ENCODE measurements around the gene GALNT9. TPM values are rescaled to one million over a fixed set of nuclear protein-coding genes. Genes with fewer than 3 reads are reported as not detected.
"Not testable (repeated sequence)": the region's sequence is repeated elsewhere in the genome, so short reads cannot be mapped to it uniquely, and the experiment has no call there.

The GALNT9 gene
- total RNA-seq, 1 donor from 2014 or later = 1.6 TPM

DNA sequence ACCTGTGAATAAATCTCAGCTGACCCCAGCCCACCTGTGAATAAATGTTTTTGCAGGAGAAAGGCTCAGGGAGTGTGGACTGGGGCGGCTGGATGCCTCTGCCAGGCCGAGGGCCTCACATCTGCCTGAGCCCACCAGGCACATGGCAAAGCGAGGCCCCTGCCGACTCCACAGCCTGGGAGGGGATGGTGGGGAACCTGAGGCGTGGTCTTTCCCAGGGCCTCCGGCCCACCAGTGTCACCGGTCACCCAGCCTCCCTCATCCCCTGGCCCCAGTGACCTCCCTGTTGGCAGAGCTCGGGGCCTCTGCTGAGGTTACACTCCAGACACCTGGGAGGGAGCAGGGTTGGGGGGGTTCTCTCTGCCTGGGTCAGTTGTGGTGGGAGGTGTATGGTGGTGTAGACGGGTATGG, 177.0 kb downstream of the GALNT9 start:
- Mint-ChIP-seq H3K27ac (no peak overlapping the region), H3K9me3 (no peaks in the 10 kb centered on the region), H3K4me3 (no peak overlapping the region), H3K27me3 (no peaks in the 10 kb centered on the region), H3K4me1 (ENCODE audit: unreplicated experiment) (no peaks in the 10 kb centered on the region), H3K36me3 (no peaks in the 10 kb centered on the region)
- DNase-seq (ENCODE audit: extremely low spot score, unreplicated experiment) = no peak
- TF ChIP-seq, protein P1, sequence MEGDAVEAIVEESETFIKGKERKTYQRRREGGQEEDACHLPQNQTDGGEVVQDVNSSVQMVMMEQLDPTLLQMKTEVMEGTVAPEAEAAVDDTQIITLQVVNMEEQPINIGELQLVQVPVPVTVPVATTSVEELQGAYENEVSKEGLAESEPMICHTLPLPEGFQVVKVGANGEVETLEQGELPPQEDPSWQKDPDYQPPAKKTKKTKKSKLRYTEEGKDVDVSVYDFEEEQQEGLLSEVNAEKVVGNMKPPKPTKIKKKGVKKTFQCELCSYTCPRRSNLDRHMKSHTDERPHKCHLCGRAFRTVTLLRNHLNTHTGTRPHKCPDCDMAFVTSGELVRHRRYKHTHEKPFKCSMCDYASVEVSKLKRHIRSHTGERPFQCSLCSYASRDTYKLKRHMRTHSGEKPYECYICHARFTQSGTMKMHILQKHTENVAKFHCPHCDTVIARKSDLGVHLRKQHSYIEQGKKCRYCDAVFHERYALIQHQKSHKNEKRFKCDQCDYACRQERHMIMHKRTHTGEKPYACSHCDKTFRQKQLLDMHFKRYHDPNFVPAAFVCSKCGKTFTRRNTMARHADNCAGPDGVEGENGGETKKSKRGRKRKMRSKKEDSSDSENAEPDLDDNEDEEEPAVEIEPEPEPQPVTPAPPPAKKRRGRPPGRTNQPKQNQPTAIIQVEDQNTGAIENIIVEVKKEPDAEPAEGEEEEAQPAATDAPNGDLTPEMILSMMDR (conservative IDR thresholded peaks at IDR 0.05) = no peak

GRCh38 chr12:132151766-132152410, 177.5 kb downstream of the GALNT9 start:
- Mint-ChIP-seq H3K36me3 (no peaks in the 10 kb centered on the region), H3K9me3 (no peaks in the 10 kb centered on the region), H3K27ac (no peak overlapping the region), H3K27me3 (no peaks in the 10 kb centered on the region), H3K4me1 (ENCODE audit: unreplicated experiment) (no peaks in the 10 kb centered on the region), H3K4me3 (no peak overlapping the region)
- TF ChIP-seq, protein P1 (conservative IDR thresholded peaks at IDR 0.05) = no peak
- DNase-seq (ENCODE audit: extremely low spot score, unreplicated experiment) = no peak

GRCh38 chr12:132151145-132151765, 178.1 kb downstream of the GALNT9 start:
- Mint-ChIP-seq H3K9me3 (no peaks in the 10 kb centered on the region), H3K4me1 (ENCODE audit: unreplicated experiment) (peaks cover under 1% of the 10 kb centered on the region), H3K4me3 (no peak overlapping the region), H3K27ac (no peak overlapping the region), H3K27me3 (no peaks in the 10 kb centered on the region), H3K36me3 (no peaks in the 10 kb centered on the region)
- DNase-seq (ENCODE audit: extremely low spot score, unreplicated experiment) = no peak
- TF ChIP-seq, protein P1 (conservative IDR thresholded peaks at IDR 0.05) = no peak

GRCh38 chr12:132150780-132151144, 178.6 kb downstream of the GALNT9 start:
- DNase-seq (ENCODE audit: extremely low spot score, unreplicated experiment) = no peak
- H3K27me3 Mint-ChIP-seq = no peaks in the 10 kb centered on the region
- TF ChIP-seq, protein P1 (conservative IDR thresholded peaks at IDR 0.05) = no peak
- H3K27ac Mint-ChIP-seq = no peak overlapping the region
- H3K4me1 Mint-ChIP-seq (ENCODE audit: unreplicated experiment) = peaks cover 6% of the 10 kb centered on the region
- H3K36me3 Mint-ChIP-seq = no peaks in the 10 kb centered on the region
- H3K4me3 Mint-ChIP-seq = no peak overlapping the region
- H3K9me3 Mint-ChIP-seq = no peaks in the 10 kb centered on the region

- not testable (repeated sequence) for H3K4me3 Mint-ChIP-seq; H3K36me3 Mint-ChIP-seq; DNase-seq (ENCODE audit: extremely low spot score, unreplicated experiment); H3K27me3 Mint-ChIP-seq; H3K27ac Mint-ChIP-seq; H3K9me3 Mint-ChIP-seq; H3K4me1 Mint-ChIP-seq (ENCODE audit: unreplicated experiment)
These were observed 179.9 kb downstream of the GALNT9 start for GRCh38 chr12:132149526-132149925.

DNA sequence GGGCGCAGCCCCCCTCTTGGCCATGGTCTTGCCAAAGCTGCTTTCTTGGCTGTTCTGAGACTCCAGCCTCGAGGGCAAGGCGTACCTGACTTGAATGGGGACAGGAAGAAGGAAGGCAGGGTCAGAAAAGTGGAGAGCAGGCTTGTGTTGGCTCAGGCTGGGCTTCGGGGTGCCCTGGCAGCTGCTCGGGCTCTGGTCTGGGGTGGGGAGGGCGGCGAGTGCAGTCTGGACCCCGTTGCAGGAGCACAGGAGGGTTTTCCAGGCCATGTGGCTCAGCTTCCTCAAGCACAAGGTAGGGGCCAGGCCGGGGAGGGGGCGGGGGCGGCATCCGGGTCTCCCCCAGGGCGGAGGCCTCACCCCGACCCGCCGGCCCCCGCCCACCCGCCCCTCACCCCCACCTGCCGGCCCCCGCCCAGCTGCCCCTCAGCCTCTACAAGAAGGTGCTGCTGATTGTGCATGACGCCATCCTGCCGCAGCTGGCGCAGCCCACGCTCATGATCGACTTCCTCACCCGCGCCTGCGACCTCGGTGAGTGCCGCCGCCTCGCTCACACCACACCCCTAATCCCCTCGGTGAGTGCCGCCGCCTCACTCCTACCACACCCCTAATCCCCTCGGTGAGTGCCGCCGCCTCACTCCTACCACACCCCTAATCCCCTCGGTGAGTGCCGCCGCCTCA, 180.9 kb downstream of the GALNT9 start:
- Mint-ChIP-seq H3K4me3 (no peak overlapping the region), H3K27me3 (no peaks in the 10 kb centered on the region), H3K27ac (no peak overlapping the region), H3K36me3 (no peaks in the 10 kb centered on the region), H3K4me1 (ENCODE audit: unreplicated experiment) (peaks cover 6% of the 10 kb centered on the region), H3K9me3 (no peaks in the 10 kb centered on the region)
- TF ChIP-seq, protein P1 (conservative IDR thresholded peaks at IDR 0.05) = no peak
- DNase-seq (ENCODE audit: extremely low spot score, unreplicated experiment) = no peak
